22Rv1 (cell line): ENCODE results near the gene C20orf202.

Experiments
- CTCF ChIP-seq: fragments of 450-650 bp; IDR thresholded peaks from 2 replicates; pipeline ENCODE4 v1.5.1; 2017; ENCODE audit warnings: mild to moderate bottlenecking
- ZFX ChIP-seq: fragments of 450-650 bp; IDR thresholded peaks from 2 replicates; pipeline ENCODE4 v1.6.1; 2017; ENCODE audit warnings: antibody characterized with exemption, borderline replicate concordance

GRCh38 chr20:1190847-1191246 lies 12.4 kb upstream of the C20orf202 start:
- TF ChIP-seq CTCF (no peak), ZFX (no peak)
